HFFc6 (cell line): ENCODE measurements around the gene LRRC28. TPM values are rescaled to one million over a fixed set of nuclear protein-coding genes. Genes with fewer than 3 reads are reported as not detected.

ENCODE experiments used
- DNase-seq: peaks from one replicate; pipeline ENCODE4 v3.0.0-alpha.2; 2018
- H3K27ac Mint-ChIP-seq: 2 replicates; pipeline ENCODE4 v1.8.0; 2020; ENCODE audit warnings: mild to moderate bottlenecking, mixed read lengths
- H3K27me3 Mint-ChIP-seq: 2 replicates; pipeline ENCODE4 v1.8.0; 2021; ENCODE audit warnings: mild to moderate bottlenecking, moderate library complexity, mixed read lengths; ENCODE audit not compliant: insufficient read depth
- H3K36me3 Mint-ChIP-seq: 2 replicates; pipeline ENCODE4 v1.8.0; 2021; ENCODE audit warnings: low read depth, mixed read lengths
- H3K4me1 Mint-ChIP-seq: 2 replicates; pipeline ENCODE4 v1.8.0; 2020; ENCODE audit warnings: low read depth, mixed read lengths
- H3K4me3 Mint-ChIP-seq: 2 replicates; pipeline ENCODE4 v1.8.0; 2020; ENCODE audit warnings: mild to moderate bottlenecking, moderate library complexity, mixed read lengths
- H3K9me3 Mint-ChIP-seq: 2 replicates; pipeline ENCODE4 v1.8.0; 2020; ENCODE audit warnings: mild to moderate bottlenecking, mixed read lengths
- CTCF ChIP-seq: fragments of 200-600 bp; sonication (generic); IDR thresholded peaks from 2 replicates; pipeline ENCODE4 v1.5.0; 2021; ENCODE audit warnings: antibody characterized with exemption, mild to moderate bottlenecking
- total RNA-seq, 6 experiments: library from RNA; stranded (reverse); fragmentation: NEBNext Ultra II Directional; extraction: Animal tissue kit (Norgen Biotek cat#: 25700); gene quantifications; 2 replicates in 1 of 6; 3 replicates in 5 of 6; pipeline ENCODE4 v1.2.3, GENCODE V29; 2021

The LRRC28 gene
- total RNA-seq, 6 experiments from 2014 or later, result 11.1 to 18.4 (median 15.1) TPM

- Mint-ChIP-seq H3K9me3 (peaks cover 5% of the 10 kb centered on the region), H3K27ac (no peak overlapping the region), H3K27me3 (peaks cover 16% of the 10 kb centered on the region), H3K4me3 (no peak overlapping the region), H3K36me3 (no peaks in the 10 kb centered on the region), H3K4me1 (no peaks in the 10 kb centered on the region)
- no peak for TF ChIP-seq CTCF
- no peak for DNase-seq
Measured at GRCh38 chr15:99416191-99417188, 165.2 kb downstream of the LRRC28 start.

GRCh38 chr15:99421172-99421656, 169.9 kb downstream of the LRRC28 start:
- no peak overlapping the region for H3K4me3 Mint-ChIP-seq
- no peak overlapping the region for H3K27ac Mint-ChIP-seq
- peaks cover 7% of the 10 kb centered on the region for H3K4me1 Mint-ChIP-seq
- no peaks in the 10 kb centered on the region for H3K36me3 Mint-ChIP-seq
- H3K27me3 Mint-ChIP-seq, result peaks cover 16% of the 10 kb centered on the region
- TF ChIP-seq CTCF, result no peak
- DNase-seq, result no peak
- peaks cover 5% of the 10 kb centered on the region for H3K9me3 Mint-ChIP-seq

GRCh38 chr15:99421758-99422157, 170.5 kb downstream of the LRRC28 start:
- no peaks in the 10 kb centered on the region for H3K36me3 Mint-ChIP-seq
- H3K4me3 Mint-ChIP-seq, result no peak overlapping the region
- H3K27ac Mint-ChIP-seq, result no peak overlapping the region

GRCh38 chr15:99423186-99424130, 172.2 kb downstream of the LRRC28 start:
- Mint-ChIP-seq H3K27ac (no peak overlapping the region), H3K4me1 (peaks cover 7% of the 10 kb centered on the region), H3K9me3 (peaks cover 5% of the 10 kb centered on the region), H3K36me3 (no peaks in the 10 kb centered on the region), H3K4me3 (no peak overlapping the region), H3K27me3 (peaks cover 14% of the 10 kb centered on the region)
- DNase-seq, result no peak
- TF ChIP-seq CTCF, result no peak

More at GRCh38 chr15:99421758-99422157, 170.5 kb downstream of the LRRC28 start:
- TF ChIP-seq CTCF, result no peak
- no peak for DNase-seq
- H3K9me3 Mint-ChIP-seq, result peaks cover 5% of the 10 kb centered on the region
- peaks cover 13% of the 10 kb centered on the region for H3K27me3 Mint-ChIP-seq
- H3K4me1 Mint-ChIP-seq, result peaks cover 7% of the 10 kb centered on the region

GRCh38 chr15:99424131-99424571, 172.9 kb downstream of the LRRC28 start:
- H3K4me1 Mint-ChIP-seq, result peaks cover 7% of the 10 kb centered on the region
- no peak for TF ChIP-seq CTCF

More at GRCh38 chr15:99424131-99424571, 172.9 kb downstream of the LRRC28 start:
- H3K36me3 Mint-ChIP-seq, result no peaks in the 10 kb centered on the region
- H3K27me3 Mint-ChIP-seq, result peaks cover 14% of the 10 kb centered on the region
- no peak overlapping the region for H3K27ac Mint-ChIP-seq
- no peaks in the 10 kb centered on the region for H3K9me3 Mint-ChIP-seq
- no peak overlapping the region for H3K4me3 Mint-ChIP-seq
- no peak for DNase-seq
